ENCODE measurements around the gene LRP1B. TPM values are rescaled to one million over a fixed set of nuclear protein-coding genes. Genes with fewer than 3 reads are reported as not detected.

The LRP1B gene
- total and polyA plus RNA-seq, 2 of the 8 experiments (the other 6 are each of a cell fraction or from before 2014, with no cell fraction given), result 0.03 TPM; not detected in 1

- Histone ChIP-seq H3K4ac (replicated peaks; ENCODE audit: insufficient read length, low read depth, low read length) (no peak overlapping the region), H3K9me3 (ENCODE audit: insufficient read depth in 2 of 2, low read depth in 1 of 2, low read length in 1 of 2) (no peaks in the 10 kb centered on the region), H2BK120ac (replicated peaks; ENCODE audit: low read depth, low read length) (no peak overlapping the region), H3K27ac (ENCODE audit: low read depth, low read length) (no peak overlapping the region), H2BK12ac (ENCODE audit: low read depth, low read length) (no peak overlapping the region), H2AK5ac (ENCODE audit: low read depth, low read length) (no peak overlapping the region), H3K14ac (ENCODE audit: insufficient read length) (no peak overlapping the region), H4K91ac (replicated peaks; ENCODE audit: insufficient read length, low read length) (no peak overlapping the region), H3K9ac (replicated peaks in 1 of 4; ENCODE audit: extremely low read depth in 1 of 4, low read depth in 3 of 4, low read length in 3 of 4) (no peak overlapping the region), H4K5ac (ENCODE audit: insufficient read length, low read depth, low read length) (no peak overlapping the region), H3K4me2 (ENCODE audit: insufficient read depth in 1 of 2, low read depth in 2 of 2, low read length in 2 of 2) (peak overlapping the region in 1 of 2 experiments; percentile 31; a peak in 1 of 4 replicates), H3K79me2 (ENCODE audit: control insufficient read depth in 1 of 2, insufficient read depth in 2 of 2, low read length in 2 of 2) (no peaks in the 10 kb centered on the region), H2BK20ac (ENCODE audit: low read length) (no peak overlapping the region), H3K18ac (ENCODE audit: extremely low read depth, low read length) (no peak overlapping the region), H4K20me1 (replicated peaks in 1 of 2; ENCODE audit: control insufficient read depth in 1 of 2, insufficient read depth in 2 of 2, low read length in 2 of 2) (no peaks in the 10 kb centered on the region), H3K27me3 (replicated peaks in 1 of 4; ENCODE audit: control insufficient read depth in 3 of 4, extremely low read depth in 1 of 4, insufficient read depth in 3 of 4, low read length in 3 of 4) (no peaks in the 10 kb centered on the region), H3K23ac (ENCODE audit: insufficient read length) (no peak overlapping the region), H3K56ac (replicated peaks; ENCODE audit: insufficient read length, low read depth, low read length) (no peak overlapping the region), H3K79me1 (ENCODE audit: low read depth, low read length) (no peaks in the 10 kb centered on the region), H4K8ac (ENCODE audit: extremely low read depth, insufficient read depth, low read length) (no peak overlapping the region), H3K4me1 (replicated peaks in 1 of 4; ENCODE audit: control insufficient read depth in 3 of 4, insufficient read depth in 4 of 4, low read length in 3 of 4) (no peaks in the 10 kb centered on the region), H2BK5ac (ENCODE audit: low read depth, low read length) (no peak overlapping the region), H2BK15ac (ENCODE audit: low read length) (no peak overlapping the region), H3K4me3 (ENCODE audit: extremely low read depth in 1 of 4, insufficient read depth in 2 of 4, low read depth in 3 of 4, low read length in 4 of 4) (no peak overlapping the region), H3K23me2 (ENCODE audit: low read depth, low read length) (no peaks in the 10 kb centered on the region), H3K36me3 (ENCODE audit: control insufficient read depth in 2 of 4, insufficient read depth in 4 of 4, low read length in 3 of 4) (no peaks in the 10 kb centered on the region), H2AFZ (ENCODE audit: low read length) (no peak overlapping the region)
- 47% methylated on average over 1 of the region's 1 CpG; no CpG with 5 or more reads in 1 of the 2 experiments for WGBS, 2 experiments (ENCODE audit: extremely low coverage in 1 of 2, insufficient coverage in 1 of 2, insufficient read length in 1 of 2, insufficient replicate concordance in 2 of 2, low coverage in 1 of 2, low lambda C conversion rate in 2 of 2, missing lambda C conversion rate in 1 of 2)
- no peak for FAIRE-seq
- TF ChIP-seq SRF (IDR thresholded peaks at IDR 0.05; ENCODE audit: low read depth, low read length), result no peak
- no peak for TF ChIP-seq CHD1 (IDR thresholded peaks at IDR 0.05; ENCODE audit: low read depth, low read length)
- no peak for TF ChIP-seq POLR2A (IDR thresholded peaks at IDR 0.05; ENCODE audit: control extremely low read depth in 1 of 2, low read depth in 2 of 2, low read length in 2 of 2)
- TF ChIP-seq TAF7 (optimal IDR thresholded peaks at IDR 0.05; ENCODE audit: borderline replicate concordance, low read depth, low read length), result no peak
- TF ChIP-seq RFX5 (IDR thresholded peaks at IDR 0.05; ENCODE audit: borderline replicate concordance, low read depth, low read length), result no peak
- no peak for TF ChIP-seq SIN3A (conservative IDR thresholded peaks at IDR 0.05 in 1 of 2, IDR thresholded peaks at IDR 0.05 in 1 of 2; ENCODE audit: low read depth in 1 of 2, low read length in 2 of 2)
- TF ChIP-seq ZNF274 (IDR thresholded peaks at IDR 0.05; ENCODE audit: borderline replicate concordance, extremely low read depth, low read length), result no peak
- TF ChIP-seq JUN (IDR thresholded peaks at IDR 0.05; ENCODE audit: low read depth, low read length), result no peak
- no peak for TF ChIP-seq SIX5 (IDR thresholded peaks at IDR 0.05; ENCODE audit: low read depth, low read length)
- ChIA-PET CTCF (ENCODE audit: partially characterized antibody) (no interaction called here), POLR2A (ENCODE audit: partially characterized antibody) (no interaction called here)
- DNase-seq (ENCODE audit: low read depth in 1 of 2, low spot score in 2 of 2), result no peak
Measured at GRCh38 chr2:140473851-140474250, 1657.0 kb downstream of the LRP1B start.

Data from H1 (cell line).